ENCODE data around the gene MYOM3.

DNA sequence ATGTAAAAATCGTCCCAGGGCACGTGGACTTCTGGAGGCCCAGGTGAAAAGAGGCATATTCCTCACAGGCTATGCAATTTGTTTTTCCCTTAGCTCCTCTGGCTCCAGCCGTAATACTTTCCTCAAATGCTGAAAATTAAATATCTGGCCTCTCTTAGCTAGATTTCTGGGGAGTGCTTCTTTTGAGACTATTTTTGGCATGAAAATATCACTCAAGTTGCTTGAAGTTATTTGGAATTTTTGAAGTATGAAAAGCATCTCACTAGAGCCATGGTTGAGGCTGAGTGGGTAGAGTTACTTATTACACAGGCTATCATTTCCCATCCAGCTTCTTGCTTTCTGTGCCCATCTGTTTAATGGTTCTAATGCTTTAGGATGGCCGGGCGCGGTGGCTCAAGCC is 59.7 kb downstream of the MYOM3 start:
- no peak for TF ChIP-seq CTCF (IDR thresholded peaks at IDR 0.05; ENCODE audit: poor library complexity)
- no peak for TF ChIP-seq EZH2 (IDR thresholded peaks at IDR 0.05; ENCODE audit: borderline replicate concordance)
- TF ChIP-seq EZH2phosphoT487 (IDR thresholded peaks at IDR 0.05; ENCODE audit: low read depth, severe bottlenecking, unreplicated experiment) = no peak
